ENCODE data around the gene GSTT2B. TPM values are rescaled to one million over a fixed set of nuclear protein-coding genes. Genes with fewer than 3 reads are reported as not detected.

The GSTT2B gene
- total and polyA plus RNA-seq, 2 of the 8 experiments (the other 6 are each of a cell fraction or from before 2014, with no cell fraction given): 6.3 to 13.3 TPM

GRCh38 chr22:23913661-23914353 lies 47.2 kb downstream of the GSTT2B start (continued):
- TF ChIP-seq PHF8 (conservative IDR thresholded peaks at IDR 0.05; ENCODE audit: low read depth, low read length) (peak; percentile 63), POLR2AphosphoS5 (IDR thresholded peaks at IDR 0.05; ENCODE audit: low read depth, low read length) (peak; percentile 72; the same call in 1 of the 2 replicates), GABPA (IDR thresholded peaks at IDR 0.05; ENCODE audit: borderline replicate concordance, insufficient read depth, low read length) (no peak), SP1 (IDR thresholded peaks at IDR 0.05; ENCODE audit: low read depth, low read length) (peak; percentile 66), BCL11A (IDR thresholded peaks at IDR 0.05; ENCODE audit: low read depth in 2 of 2, low read length in 2 of 2) (no peak), ZNF274 (IDR thresholded peaks at IDR 0.05; ENCODE audit: borderline replicate concordance, extremely low read depth, low read length) (no peak), KDM1A (IDR thresholded peaks at IDR 0.05; ENCODE audit: borderline replicate concordance, low read length) (no peak), SRF (IDR thresholded peaks at IDR 0.05; ENCODE audit: low read depth, low read length) (no peak), TAF7 (optimal IDR thresholded peaks at IDR 0.05; ENCODE audit: borderline replicate concordance, low read depth, low read length) (peak; percentile 61), RXRA (IDR thresholded peaks at IDR 0.05; ENCODE audit: insufficient read depth, low read depth, low read length) (no peak), SAP30 (IDR thresholded peaks at IDR 0.05; ENCODE audit: insufficient read depth, insufficient replicate concordance, low read length) (no peak), ASH2L (IDR thresholded peaks at IDR 0.05; ENCODE audit: low read length) (peak; percentile 60), GTF2F1 (IDR thresholded peaks at IDR 0.05; ENCODE audit: borderline replicate concordance, low read depth, low read length) (0 out of 2 replicates have a peak, but pooled peaks have one; percentile 58), POLR2A (IDR thresholded peaks at IDR 0.05; ENCODE audit: control extremely low read depth in 1 of 2, low read depth in 2 of 2, low read length in 2 of 2) (peak; percentile 73 to 79; a peak in 2 of 3 replicates), CBX5 (IDR thresholded peaks at IDR 0.05; ENCODE audit: low read depth, low read length) (no peak), TAF1 (IDR thresholded peaks at IDR 0.05; ENCODE audit: low read depth, low read length) (peak; percentile 58), RNF2 (IDR thresholded peaks at IDR 0.05; ENCODE audit: borderline replicate concordance, low read depth, low read length, missing control alignments, poor library complexity, severe bottlenecking) (no peak), TBP (IDR thresholded peaks at IDR 0.05; ENCODE audit: low read depth, low read length) (peak; percentile 64; the same call in 1 of the 2 replicates), JUN (IDR thresholded peaks at IDR 0.05; ENCODE audit: low read depth, low read length) (no peak), CREB1 (IDR thresholded peaks at IDR 0.05) (peak; percentile 45; the same call in 1 of the 2 replicates), HDAC2 (IDR thresholded peaks at IDR 0.05; ENCODE audit: borderline replicate concordance in 1 of 2, low read depth in 2 of 2, low read length in 2 of 2) (peak in 1 of 2 experiments; percentile 88; a peak in 1 of 4 replicates), MAX (IDR thresholded peaks at IDR 0.05) (peak; percentile 86)
